LNCAP (cell line): ENCODE results near the gene SNRNP25.

Experiments used
- TF ChIP-seq, protein P1 (sequence below): fragments of 450-650 bp; IDR thresholded peaks from 2 replicates; pipeline ENCODE4 v1.5.1; 2017; ENCODE audit warnings: mild to moderate bottlenecking

Gene SNRNP25

DNA sequence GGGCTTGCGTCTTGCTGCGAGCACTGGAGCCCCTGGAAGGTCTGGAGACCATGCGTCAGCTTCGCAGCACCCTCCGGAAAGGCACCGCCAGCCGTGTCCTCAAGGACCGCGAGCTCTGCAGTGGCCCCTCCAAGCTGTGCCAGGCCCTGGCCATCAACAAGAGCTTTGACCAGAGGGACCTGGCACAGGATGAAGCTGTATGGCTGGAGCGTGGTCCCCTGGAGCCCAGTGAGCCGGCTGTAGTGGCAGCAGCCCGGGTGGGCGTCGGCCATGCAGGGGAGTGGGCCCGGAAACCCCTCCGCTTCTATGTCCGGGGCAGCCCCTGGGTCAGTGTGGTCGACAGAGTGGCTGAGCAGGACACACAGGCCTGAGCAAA lies 31.8 kb downstream of the SNRNP25 start:
- TF ChIP-seq, protein P1, sequence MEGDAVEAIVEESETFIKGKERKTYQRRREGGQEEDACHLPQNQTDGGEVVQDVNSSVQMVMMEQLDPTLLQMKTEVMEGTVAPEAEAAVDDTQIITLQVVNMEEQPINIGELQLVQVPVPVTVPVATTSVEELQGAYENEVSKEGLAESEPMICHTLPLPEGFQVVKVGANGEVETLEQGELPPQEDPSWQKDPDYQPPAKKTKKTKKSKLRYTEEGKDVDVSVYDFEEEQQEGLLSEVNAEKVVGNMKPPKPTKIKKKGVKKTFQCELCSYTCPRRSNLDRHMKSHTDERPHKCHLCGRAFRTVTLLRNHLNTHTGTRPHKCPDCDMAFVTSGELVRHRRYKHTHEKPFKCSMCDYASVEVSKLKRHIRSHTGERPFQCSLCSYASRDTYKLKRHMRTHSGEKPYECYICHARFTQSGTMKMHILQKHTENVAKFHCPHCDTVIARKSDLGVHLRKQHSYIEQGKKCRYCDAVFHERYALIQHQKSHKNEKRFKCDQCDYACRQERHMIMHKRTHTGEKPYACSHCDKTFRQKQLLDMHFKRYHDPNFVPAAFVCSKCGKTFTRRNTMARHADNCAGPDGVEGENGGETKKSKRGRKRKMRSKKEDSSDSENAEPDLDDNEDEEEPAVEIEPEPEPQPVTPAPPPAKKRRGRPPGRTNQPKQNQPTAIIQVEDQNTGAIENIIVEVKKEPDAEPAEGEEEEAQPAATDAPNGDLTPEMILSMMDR, result no peak

DNA sequence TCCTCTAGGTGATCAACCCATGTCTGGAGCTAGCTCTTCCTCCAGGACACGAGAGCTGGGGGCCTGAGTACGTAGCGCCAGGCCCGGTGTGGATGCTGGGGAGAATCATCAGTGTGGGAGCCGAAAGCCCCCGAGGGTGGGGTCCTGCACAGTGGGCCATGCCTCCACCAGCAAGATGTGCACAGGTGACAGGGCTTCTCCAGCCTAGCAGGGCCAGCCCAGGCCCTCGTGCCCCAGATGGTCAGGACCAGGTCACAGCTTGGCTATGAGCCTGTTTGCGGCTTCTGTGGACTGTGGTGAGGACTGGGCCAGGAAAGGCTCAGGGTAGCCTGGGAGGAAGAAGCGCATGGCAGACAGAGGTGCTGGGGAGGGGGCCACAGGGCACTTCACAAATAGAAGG lies 32.2 kb downstream of the SNRNP25 start:
- TF ChIP-seq, protein P1, result no peak

DNA sequence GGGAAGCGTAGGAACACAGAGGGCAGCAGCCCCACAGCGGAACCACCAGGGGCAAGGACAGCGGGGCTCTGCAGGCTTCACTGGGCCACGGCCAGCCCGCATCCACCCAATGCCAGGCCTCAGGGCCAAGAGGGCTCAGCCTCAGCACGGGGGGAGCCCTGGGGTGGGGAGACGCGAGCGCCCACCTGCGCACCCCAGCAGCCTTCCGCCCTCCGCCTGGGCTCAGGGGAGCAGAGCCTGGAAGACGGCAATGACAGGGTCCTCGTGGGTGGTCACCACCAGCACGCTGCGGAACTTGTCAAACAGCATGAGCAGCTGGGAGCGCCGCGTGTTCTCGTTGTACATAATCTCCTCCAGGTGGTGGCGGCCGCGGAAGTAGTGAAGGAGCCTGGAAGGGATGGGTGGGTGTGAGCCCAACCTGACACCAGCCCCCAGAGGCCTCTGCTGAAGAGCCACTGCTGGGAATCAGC lies 32.9 kb downstream of the SNRNP25 start:
- TF ChIP-seq, protein P1, result no peak

DNA sequence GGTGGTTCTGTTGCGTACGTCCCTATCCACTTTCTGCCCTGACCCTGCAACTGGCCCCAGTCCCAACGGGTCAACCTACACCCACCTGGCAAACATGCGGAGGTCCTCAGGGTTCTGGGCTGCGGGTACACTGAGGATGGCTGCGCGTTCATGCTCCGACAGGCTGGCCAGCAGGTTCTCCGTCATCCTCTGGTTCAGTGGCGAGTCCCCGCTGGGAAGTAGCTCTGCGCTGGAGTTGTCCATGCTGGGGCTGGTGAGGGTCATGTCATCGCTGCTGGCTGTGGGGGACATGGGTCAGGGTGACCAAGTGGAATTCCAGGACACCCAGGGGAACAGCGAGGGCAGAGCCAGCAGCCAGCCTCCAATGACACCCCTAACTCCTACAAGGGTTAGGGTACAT lies 35.0 kb downstream of the SNRNP25 start:
- TF ChIP-seq, protein P1, result no peak

DNA sequence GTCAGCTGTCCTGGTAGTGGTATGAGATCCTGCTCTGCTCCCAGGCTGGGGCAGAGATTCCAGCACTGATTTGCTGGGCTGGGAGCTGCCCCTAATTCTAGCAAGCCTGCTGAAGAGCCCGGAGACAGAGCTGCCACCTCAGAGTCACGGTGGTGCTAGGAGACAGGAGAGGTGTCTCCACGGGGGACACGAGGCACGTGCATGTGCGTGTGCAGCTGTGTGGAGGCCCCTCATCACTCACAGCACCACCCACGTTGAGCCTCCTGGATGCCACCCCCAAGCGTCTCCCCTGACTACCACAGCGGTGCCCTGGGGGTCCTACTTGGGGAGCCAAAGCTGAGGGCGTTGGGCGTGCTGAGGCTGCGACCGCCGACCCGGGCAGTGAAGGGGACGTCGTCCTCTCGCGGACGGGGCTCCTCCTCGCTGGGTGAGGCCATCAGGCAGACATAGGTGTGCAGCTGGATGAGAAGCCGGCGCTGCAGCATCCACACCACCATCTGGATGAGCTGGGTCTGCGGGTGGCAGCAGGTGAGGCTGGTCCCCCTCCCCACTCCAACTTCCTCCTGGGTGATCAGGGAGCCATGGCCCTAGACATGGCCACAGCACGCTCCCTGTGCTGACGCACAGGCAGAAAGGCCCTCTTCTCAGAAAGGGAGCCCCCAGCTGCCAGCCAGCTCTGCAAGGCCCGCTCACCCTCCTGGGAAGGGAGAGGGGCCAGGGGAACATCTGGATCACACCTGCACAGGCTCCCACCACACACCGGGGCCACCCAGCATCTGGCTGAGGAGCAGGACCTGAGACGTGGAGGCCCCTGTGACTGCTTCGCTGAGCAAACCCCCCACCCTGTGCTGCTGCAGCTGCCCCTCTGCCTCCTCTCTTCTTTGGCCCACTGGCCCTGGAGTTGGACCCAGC lies 36.0 kb downstream of the SNRNP25 start:
- TF ChIP-seq, protein P1, result no peak

DNA sequence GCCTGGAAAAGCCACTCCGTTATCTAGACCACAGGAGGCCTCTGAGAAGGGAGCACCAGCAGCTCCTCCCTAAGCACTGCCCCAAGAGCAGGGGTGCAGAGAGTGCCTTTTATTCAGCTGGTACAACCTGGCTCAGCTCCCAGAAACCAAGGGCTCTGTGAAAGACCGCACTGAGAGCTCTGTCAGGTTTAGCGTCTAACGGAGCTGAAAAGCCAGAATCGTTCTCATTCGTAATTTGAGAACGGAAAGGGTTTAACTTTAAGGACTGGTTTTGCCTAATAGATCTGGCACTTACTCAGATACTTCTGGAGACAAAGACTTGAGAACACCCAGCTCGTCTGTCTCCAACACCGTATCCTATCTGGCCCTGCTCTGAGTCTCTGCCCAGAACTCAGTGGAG lies 37.9 kb downstream of the SNRNP25 start:
- TF ChIP-seq, protein P1, result no peak

DNA sequence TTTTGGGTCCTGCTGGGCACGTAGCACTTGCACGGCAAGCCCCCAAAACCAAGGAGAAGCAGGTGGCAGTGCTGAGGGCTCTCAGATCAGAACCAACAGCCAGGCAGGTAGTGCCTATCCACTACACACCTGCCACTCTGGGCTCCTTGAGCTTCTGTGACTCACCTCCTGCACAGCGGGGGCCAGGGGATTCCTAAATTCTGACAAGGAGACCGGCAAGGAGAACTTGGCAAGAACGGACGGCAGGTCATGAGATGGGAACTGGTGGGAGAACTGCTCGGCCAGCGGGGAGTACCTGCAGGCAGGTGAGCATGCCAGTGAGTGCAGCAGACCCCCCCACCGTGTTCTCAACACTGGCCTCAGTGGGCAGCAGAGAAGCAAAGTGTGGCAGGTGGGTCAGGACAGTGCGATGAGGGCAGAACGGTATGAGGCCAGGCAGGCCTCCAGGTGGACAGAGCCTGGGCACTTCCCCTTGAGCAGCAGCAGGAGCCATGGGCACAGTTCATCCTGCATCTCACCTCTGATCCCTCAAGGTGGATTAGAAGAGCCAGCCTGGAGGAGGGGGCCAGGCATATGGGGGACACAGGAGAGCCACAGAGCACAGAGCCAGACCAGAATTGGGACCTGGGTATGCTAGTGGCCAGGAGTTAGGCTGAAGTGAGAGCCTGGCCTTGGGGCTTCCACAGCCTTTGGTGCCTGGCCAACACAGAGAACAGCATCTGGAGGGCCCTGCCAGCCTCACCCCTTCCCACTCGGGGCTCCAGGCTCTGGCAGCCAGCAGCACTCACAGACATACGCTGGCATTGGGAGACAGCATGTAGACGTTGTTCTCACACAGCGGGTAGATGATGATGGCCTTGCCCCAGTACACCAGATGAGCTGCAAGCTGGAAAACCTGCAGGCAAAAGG lies 39.1 kb downstream of the SNRNP25 start:
- TF ChIP-seq, protein P1, result no peak
